Ovary (tissue), 3 donors: ENCODE data around the gene B4GALT3.
A peak's percentile ranks its signal among the peaks of the same experiment; 100 is the strongest.

Experiments
- CTCF ChIP-seq, 3 donors: fragments of 450-650 bp in 2 of 3; fragments of 200-600 bp in 1 of 3; IDR thresholded peaks; one replicate each; pipeline versions ENCODE4 v1.5.1 to v1.8.0; 2016 to 2022; ENCODE audit warnings: antibody characterized with exemption in 3 of 3, mild to moderate bottlenecking in 1 of 3
- EP300 ChIP-seq: sonication (generic); formaldehyde crosslinking; IDR thresholded peaks from one replicate; pipeline ENCODE4 v1.6.1; 2017; ENCODE audit warnings: antibody characterized with exemption
- POLR2A ChIP-seq: fragments of 450-650 bp; IDR thresholded peaks from one replicate; pipeline ENCODE4 v1.6.1; 2017; ENCODE audit warnings: antibody characterized with exemption, mild to moderate bottlenecking, moderate library complexity
- donor health status: DM: no; HTN: no; CAD: no.

GRCh38 chr1:161132410-161133219, 44.7 kb downstream of the B4GALT3 start, which contains the start of gene DEDD:
- TF ChIP-seq CTCF (IDR thresholded peaks at IDR 0.05) (no peak), POLR2A (peak; percentile 45), EP300 (peak; percentile 32)
